MM.1S (cell line): ENCODE data around the gene THOP1.

ENCODE experiments used
- EZH2phosphoT487 ChIP-seq: fragments of 300-600 bp; sonication (generic); IDR thresholded peaks from 2 replicates; pipeline ENCODE4 v1.6.1; 2018; ENCODE audit warnings: antibody characterized with exemption, low read length
- TF ChIP-seq, protein P1 (sequence below): fragments of 300-600 bp; sonication (generic); IDR thresholded peaks from 2 replicates; pipeline ENCODE4 v1.5.1; 2016; ENCODE audit warnings: antibody characterized with exemption, low read length, mixed read lengths

DNA sequence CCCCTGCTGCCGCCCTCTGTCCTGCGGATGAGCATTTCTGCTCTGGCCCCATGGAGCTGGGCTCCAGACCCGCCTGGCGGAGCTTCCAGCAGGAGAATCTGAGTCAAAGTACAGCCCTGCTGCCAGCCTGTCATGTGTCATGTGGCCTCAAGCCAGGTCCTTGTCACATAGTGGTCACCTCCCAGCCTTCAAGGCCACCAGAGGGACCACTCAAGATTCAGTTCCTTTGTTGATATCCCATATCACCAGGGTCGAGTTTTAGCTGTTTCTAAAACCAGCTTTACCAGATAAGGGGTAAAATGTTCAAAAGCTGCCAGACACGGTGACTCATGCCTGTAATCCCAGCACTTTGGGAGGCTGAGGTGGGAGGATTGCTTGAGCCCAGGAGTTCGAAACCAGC is 13.4 kb downstream of the THOP1 start:
- TF ChIP-seq, protein P1, sequence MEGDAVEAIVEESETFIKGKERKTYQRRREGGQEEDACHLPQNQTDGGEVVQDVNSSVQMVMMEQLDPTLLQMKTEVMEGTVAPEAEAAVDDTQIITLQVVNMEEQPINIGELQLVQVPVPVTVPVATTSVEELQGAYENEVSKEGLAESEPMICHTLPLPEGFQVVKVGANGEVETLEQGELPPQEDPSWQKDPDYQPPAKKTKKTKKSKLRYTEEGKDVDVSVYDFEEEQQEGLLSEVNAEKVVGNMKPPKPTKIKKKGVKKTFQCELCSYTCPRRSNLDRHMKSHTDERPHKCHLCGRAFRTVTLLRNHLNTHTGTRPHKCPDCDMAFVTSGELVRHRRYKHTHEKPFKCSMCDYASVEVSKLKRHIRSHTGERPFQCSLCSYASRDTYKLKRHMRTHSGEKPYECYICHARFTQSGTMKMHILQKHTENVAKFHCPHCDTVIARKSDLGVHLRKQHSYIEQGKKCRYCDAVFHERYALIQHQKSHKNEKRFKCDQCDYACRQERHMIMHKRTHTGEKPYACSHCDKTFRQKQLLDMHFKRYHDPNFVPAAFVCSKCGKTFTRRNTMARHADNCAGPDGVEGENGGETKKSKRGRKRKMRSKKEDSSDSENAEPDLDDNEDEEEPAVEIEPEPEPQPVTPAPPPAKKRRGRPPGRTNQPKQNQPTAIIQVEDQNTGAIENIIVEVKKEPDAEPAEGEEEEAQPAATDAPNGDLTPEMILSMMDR = no peak
- TF ChIP-seq EZH2phosphoT487 = no peak
